K562 (cell line): ENCODE measurements around the gene THOP1. TPM values are rescaled to one million over a fixed set of nuclear protein-coding genes. Genes with fewer than 3 reads are reported as not detected.

ENCODE experiments used
- ATAC-seq: fragments of 200-7000 bp; cut with Tn5 transposase; 3 replicates; pipeline ENCODE4 v1.9.1; 2020; ENCODE audit warnings: moderate library complexity
- BruUV-seq: library from RNA; stranded (reverse); fragments of 400-500 nt; replicated peaks from 2 replicates; lab custom pipeline; 2021; lab: Mats Ljungman, UMichigan
- CTCF ChIA-PET: fragments of 300-600 bp; formaldehyde crosslinking; extraction: SDS; loops from one replicate; lab custom pipeline; 2021; ENCODE audit warnings: low intra/inter-chr PET ratio; lab: Yijun Ruan, JAX
- POLR2A ChIA-PET: fragments of 300-600, 350-650 bp; sonication (Branson Sonifier 250); formaldehyde crosslinking; extraction: SDS; loops from one replicate; lab custom pipeline; 2021; ENCODE audit warnings: antibody characterized with exemption, inconsistent platforms; lab: Yijun Ruan, JAX
- DNase-seq, 4 experiments: peaks; one replicate each; pipeline versions ENCODE4 v3.0.0 to v3.0.0-alpha.2; 2011 to 2018; ENCODE audit warnings: low spot score in 3 of 4, mixed read lengths in 3 of 4; ENCODE audit errors: extremely low read depth in 1 of 4
- FAIRE-seq: peaks from 2 replicates; lab custom pipeline; 2011; peaks lifted over from hg19 to GRCh38; lab: Jason Lieb, UNC
- H2AFZ ChIP-seq: 2 replicates; pipeline ENCODE4 v1.6.0; 2011; ENCODE audit warnings: low read depth, low read length, control low read depth, inconsistent platforms
- H3K27ac ChIP-seq: fragments of 200-600 bp; 3 replicates; pipeline ENCODE4 v1.8.0; 2011; ENCODE audit warnings: low read depth, mild to moderate bottlenecking, control low read depth, inconsistent platforms, low read length, moderate library complexity, mixed read lengths; ENCODE audit errors: extremely low read depth
- H3K27me3 ChIP-seq, 2 experiments: fragments of 300-600 bp in 1 of 2; 2 replicates in 1 of 2; 3 replicates in 1 of 2; pipeline versions ENCODE4 v1.6.0 to v1.8.0; 2011; ENCODE audit warnings: inconsistent platforms in 2 of 2, low read length in 2 of 2, mild to moderate bottlenecking in 1 of 2, mixed read lengths in 1 of 2, moderate library complexity in 1 of 2; ENCODE audit not compliant: control insufficient read depth in 2 of 2, insufficient read depth in 2 of 2
- H3K36me3 ChIP-seq: fragments of 300-600 bp; 3 replicates; pipeline ENCODE4 v1.8.0; 2011; ENCODE audit warnings: mild to moderate bottlenecking, low read length, inconsistent platforms; ENCODE audit not compliant: control insufficient read depth, insufficient read depth
- H3K4me1 ChIP-seq, 2 experiments: fragments of 200-600 bp in 1 of 2; replicated peaks in 1 of 2; 2 replicates in 1 of 2; 3 replicates in 1 of 2; pipeline versions ENCODE4 v1.5.1 to v1.8.0; 2011; ENCODE audit warnings: inconsistent platforms in 2 of 2, low read length in 2 of 2, mild to moderate bottlenecking in 1 of 2, mixed read lengths in 1 of 2, moderate library complexity in 1 of 2; ENCODE audit not compliant: control insufficient read depth in 2 of 2, insufficient read depth in 2 of 2
- H3K4me2 ChIP-seq: 2 replicates; pipeline ENCODE4 v1.6.1; 2011; ENCODE audit warnings: low read length, control low read depth, inconsistent platforms, mixed read lengths; ENCODE audit not compliant: insufficient read depth
- H3K4me3 ChIP-seq: fragments of 200-600 bp; sonication (generic), shearing (Covaris generic); 2 replicates; pipeline ENCODE4 v1.5.1; 2016; ENCODE audit warnings: control low read depth, inconsistent platforms
- H3K79me2 ChIP-seq: fragments of 200-600 bp; 3 replicates; pipeline ENCODE4 v1.8.0; 2011; ENCODE audit warnings: low read length, inconsistent platforms; ENCODE audit not compliant: control insufficient read depth, insufficient read depth
- H3K9ac ChIP-seq, 2 experiments: 2 replicates each; pipeline versions ENCODE4 v1.6.0 to v1.6.1; 2011; ENCODE audit warnings: low read depth in 2 of 2, low read length in 2 of 2, control low read depth in 1 of 2, inconsistent platforms in 1 of 2, mild to moderate bottlenecking in 1 of 2, mixed read lengths in 1 of 2; ENCODE audit not compliant: insufficient read depth in 1 of 2
- H3K9me1 ChIP-seq: one replicate; pipeline ENCODE4 v1.6.0; 2011; ENCODE audit warnings: inconsistent platforms, mild to moderate bottlenecking, low read length, moderate library complexity; ENCODE audit not compliant: control insufficient read depth, insufficient read depth
- H3K9me3 ChIP-seq: replicated peaks from 2 replicates; pipeline ENCODE4 v1.5.1; 2011; ENCODE audit warnings: low read depth, low read length, inconsistent platforms; ENCODE audit not compliant: control insufficient read depth, insufficient read depth
- H4K20me1 ChIP-seq: replicated peaks from 2 replicates; pipeline ENCODE4 v1.6.1; 2011; ENCODE audit warnings: low read length, inconsistent platforms, mixed read lengths; ENCODE audit not compliant: control insufficient read depth, insufficient read depth
- ATF3 ChIP-seq, 2 experiments: fragments of 450-650 bp in 1 of 2; sonication (generic) in 1 of 2; formaldehyde crosslinking in 1 of 2; IDR thresholded peaks in 1 of 2; conservative IDR thresholded peaks in 1 of 2; 2 replicates each; pipeline versions ENCODE4 v1.6.1 to v1.8.1; 2016 to 2023; ENCODE audit warnings: mild to moderate bottlenecking in 2 of 2, moderate library complexity in 2 of 2, inconsistent platforms in 1 of 2, missing genetic modification reagents in 1 of 2
- ILK ChIP-seq: fragments of 450-650 bp; IDR thresholded peaks from 2 replicates; pipeline ENCODE4 v1.6.1; 2016; ENCODE audit warnings: missing genetic modification characterization, low read depth, mild to moderate bottlenecking, missing compliant biosample characterization, moderate library complexity, borderline replicate concordance
- MBD2 ChIP-seq: sonication (generic); IDR thresholded peaks from 2 replicates; pipeline ENCODE4 v1.6.1; 2016; ENCODE audit warnings: low read depth, borderline replicate concordance
- POLR2G ChIP-seq: fragments of 200-400 bp; formaldehyde crosslinking; IDR thresholded peaks from 2 replicates; pipeline ENCODE4 v1.6.1; 2017; ENCODE audit warnings: low read depth, mild to moderate bottlenecking, antibody characterized with exemption, low read length, moderate library complexity
- SREBF2 ChIP-seq: sonication (generic); formaldehyde crosslinking; IDR thresholded peaks from 2 replicates; pipeline ENCODE4 v1.4.0; 2020; ENCODE audit warnings: mild to moderate bottlenecking, missing genetic modification reagents
- TRIM24 ChIP-seq, 2 experiments: fragments of 450-650 bp; IDR thresholded peaks; 2 replicates each; pipeline ENCODE4 v1.6.1; 2016
- ZBTB7A ChIP-seq: IDR thresholded peaks from 2 replicates; pipeline ENCODE4 v1.6.1; 2011; ENCODE audit warnings: low read depth, mild to moderate bottlenecking, low read length, moderate library complexity, borderline replicate concordance; ENCODE audit not compliant: control insufficient read depth
- WGBS: fragments of 100-300 bp; shearing (Covaris generic); methylation state at CpG from one replicate; pipeline ENCODE4 v1.1.6; 2016; ENCODE audit warnings: low coverage, mixed read lengths; ENCODE audit not compliant: insufficient coverage; ENCODE audit errors: missing lambda C conversion rate; 5-methylcytosine and 5-hydroxymethylcytosine counted together
- in situ Hi-C: fragments of 300-500 bp; cut with MboI; formaldehyde crosslinking; loops from 4 replicates; pipeline ENCODE4 v1.15.0; 2018; ENCODE audit warnings: inconsistent platforms, mixed read lengths
- intact Hi-C: fragments of 100-400 bp; cut with micrococcal nuclease; formaldehyde crosslinking; loops from 2 replicates; pipeline ENCODE4 v1.14.2; 2022
- polyA plus RNA-seq, 8 experiments: library from polyadenylated mRNA; depleted of rRNA in 4 of 8; stranded (reverse) in 5 of 8; unstranded in 3 of 8; fragments of >200 nt; fragmentation: Nextera tagmentation in 2 of 8; fragmentation: Illumina TruSeq in 1 of 8; extraction: Ambion mirVana in 2 of 8; extraction: Trizol in 1 of 8; gene quantifications; 2 replicates each; pipeline versions ENCODE4 v1.2.1 to v1.2.3, GENCODE V29; 2011 to 2014; ENCODE audit warnings: inconsistent platforms in 1 of 8, missing spikeins in 1 of 8
- total RNA-seq, 7 experiments: library from RNA; depleted of rRNA in 6 of 7; stranded (reverse); fragments of >200 nt in 6 of 7; fragmentation: Illumina TruSeq in 2 of 7; extraction: Trizol in 2 of 7; gene quantifications; 2 replicates each; pipeline versions ENCODE4 v1.2.1 to v1.2.3, GENCODE V29; 2011 to 2021; ENCODE audit warnings: low replicate concordance in 1 of 7
- TF ChIP-seq, protein P1 (sequence below): fragments of 250-450 bp; sonication (Bioruptor Pico); IDR thresholded peaks from 2 replicates; pipeline ENCODE4 v1.8.0; 2022; ENCODE audit warnings: inconsistent platforms
- TF ChIP-seq, protein P2 (sequence below): fragments of 250-450 bp; sonication (Bioruptor Pico); IDR thresholded peaks from 2 replicates; pipeline ENCODE4 v1.4.0; 2020; ENCODE audit warnings: mild to moderate bottlenecking, moderate library complexity, borderline replicate concordance

Gene THOP1
- total and polyA plus RNA-seq, 9 of the 15 experiments (the other 6 are each of a cell fraction or from before 2014, with no cell fraction given): 1.3 to 255 (median 96.1) TPM

GRCh38 chr19:2769218-2769617 lies 16.1 kb upstream of the THOP1 start:
- Histone ChIP-seq H3K27ac (no peak overlapping the region), H3K9me1 (no peaks in the 10 kb centered on the region), H4K20me1 (peaks cover 22% of the 10 kb centered on the region), H3K4me2 (no peak overlapping the region), H3K9ac (peak overlapping the region in 1 of 2 experiments; percentile 26; a peak in 1 of 4 replicates)
- ATAC-seq: no peak
- in situ Hi-C loops (no loop called here), intact Hi-C loops (no loop called here)
- TF ChIP-seq POLR2G (0 out of 2 replicates have a peak, but pooled peaks have one; percentile 5), MBD2 (no peak), ZBTB7A (no peak), SREBF2 (CRISPR knock-in tag) (no peak), ILK (tag) (no peak), TRIM24 (IDR thresholded peaks at IDR 0.05) (no peak), ATF3 (IDR thresholded peaks at IDR 0.05) (no peak), ATF3 (CRISPR knock-in tag; conservative IDR thresholded peaks at IDR 0.05) (no peak)
- TF ChIP-seq, protein P1, sequence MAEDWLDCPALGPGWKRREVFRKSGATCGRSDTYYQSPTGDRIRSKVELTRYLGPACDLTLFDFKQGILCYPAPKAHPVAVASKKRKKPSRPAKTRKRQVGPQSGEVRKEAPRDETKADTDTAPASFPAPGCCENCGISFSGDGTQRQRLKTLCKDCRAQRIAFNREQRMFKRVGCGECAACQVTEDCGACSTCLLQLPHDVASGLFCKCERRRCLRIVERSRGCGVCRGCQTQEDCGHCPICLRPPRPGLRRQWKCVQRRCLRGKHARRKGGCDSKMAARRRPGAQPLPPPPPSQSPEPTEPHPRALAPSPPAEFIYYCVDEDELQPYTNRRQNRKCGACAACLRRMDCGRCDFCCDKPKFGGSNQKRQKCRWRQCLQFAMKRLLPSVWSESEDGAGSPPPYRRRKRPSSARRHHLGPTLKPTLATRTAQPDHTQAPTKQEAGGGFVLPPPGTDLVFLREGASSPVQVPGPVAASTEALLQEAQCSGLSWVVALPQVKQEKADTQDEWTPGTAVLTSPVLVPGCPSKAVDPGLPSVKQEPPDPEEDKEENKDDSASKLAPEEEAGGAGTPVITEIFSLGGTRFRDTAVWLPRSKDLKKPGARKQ (CRISPR knock-in tag): no peak
- TF ChIP-seq, protein P2, sequence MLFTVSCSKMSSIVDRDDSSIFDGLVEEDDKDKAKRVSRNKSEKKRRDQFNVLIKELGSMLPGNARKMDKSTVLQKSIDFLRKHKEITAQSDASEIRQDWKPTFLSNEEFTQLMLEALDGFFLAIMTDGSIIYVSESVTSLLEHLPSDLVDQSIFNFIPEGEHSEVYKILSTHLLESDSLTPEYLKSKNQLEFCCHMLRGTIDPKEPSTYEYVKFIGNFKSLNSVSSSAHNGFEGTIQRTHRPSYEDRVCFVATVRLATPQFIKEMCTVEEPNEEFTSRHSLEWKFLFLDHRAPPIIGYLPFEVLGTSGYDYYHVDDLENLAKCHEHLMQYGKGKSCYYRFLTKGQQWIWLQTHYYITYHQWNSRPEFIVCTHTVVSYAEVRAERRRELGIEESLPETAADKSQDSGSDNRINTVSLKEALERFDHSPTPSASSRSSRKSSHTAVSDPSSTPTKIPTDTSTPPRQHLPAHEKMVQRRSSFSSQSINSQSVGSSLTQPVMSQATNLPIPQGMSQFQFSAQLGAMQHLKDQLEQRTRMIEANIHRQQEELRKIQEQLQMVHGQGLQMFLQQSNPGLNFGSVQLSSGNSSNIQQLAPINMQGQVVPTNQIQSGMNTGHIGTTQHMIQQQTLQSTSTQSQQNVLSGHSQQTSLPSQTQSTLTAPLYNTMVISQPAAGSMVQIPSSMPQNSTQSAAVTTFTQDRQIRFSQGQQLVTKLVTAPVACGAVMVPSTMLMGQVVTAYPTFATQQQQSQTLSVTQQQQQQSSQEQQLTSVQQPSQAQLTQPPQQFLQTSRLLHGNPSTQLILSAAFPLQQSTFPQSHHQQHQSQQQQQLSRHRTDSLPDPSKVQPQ (CRISPR knock-in tag): no peak
- TF ChIP-seq, all 486 proteins: peak for 1
- no TSS peak for BruUV-seq
- Histone ChIP-seq H3K4me1 (peaks cover 0 to 44% of the 10 kb centered on the region in 2 experiments; a peak in 2 of 5 replicates), H3K79me2 (peaks cover 50% of the 10 kb centered on the region), H3K9me3 (no peaks in the 10 kb centered on the region), H3K36me3 (peaks cover 77% of the 10 kb centered on the region; the same call in 2 of the 3 replicates), H2AFZ (no peak overlapping the region), H3K27me3 (no peaks in the 10 kb centered on the region), H3K4me3 (no peak overlapping the region)
- CTCF ChIA-PET: no interaction called here
- 98% methylated on average over 8 of the region's 8 CpGs for WGBS
- no peak for FAIRE-seq
- POLR2A ChIA-PET: interaction anchor here (0.5 to 2.6 kb wide), 3 partner anchors 12 to 604 kb away, joined by 3 to 12 read pairs (median 3); no protein-coding TSS in a partner anchor
- no peak for DNase-seq
